Brain microvascular endothelial cell (primary cell): ENCODE measurements around the gene ZFHX3.

Source experiments
- DNase-seq: peaks from one replicate; pipeline ENCODE4 v3.0.0-alpha.2; 2020
- H3K27ac ChIP-seq: fragments of 250-450 bp; sonication (Bioruptor Pico); 2 replicates; pipeline ENCODE4 v1.5.1; 2020; ENCODE audit warnings: mild to moderate bottlenecking, moderate library complexity
- H3K27me3 ChIP-seq: fragments of 250-450 bp; sonication (Bioruptor Pico); replicated peaks from 2 replicates; pipeline ENCODE4 v1.5.1; 2020; ENCODE audit warnings: mild to moderate bottlenecking
- H3K36me3 ChIP-seq: fragments of 250-450 bp; sonication (Bioruptor Pico); replicated peaks from 2 replicates; pipeline ENCODE4 v1.5.1; 2020; ENCODE audit warnings: mild to moderate bottlenecking
- H3K4me3 ChIP-seq: 2 replicates; pipeline ENCODE4 v1.5.1; 2011; ENCODE audit warnings: low read depth, mild to moderate bottlenecking, control low read depth, low read length, moderate library complexity
- CTCF ChIP-seq: IDR thresholded peaks from 2 replicates; pipeline ENCODE4 v1.5.1; 2011; ENCODE audit warnings: low read depth, mild to moderate bottlenecking, moderate library complexity, low read length, control low read depth, inconsistent platforms; ENCODE audit errors: missing control alignments
- in situ Hi-C: cut with HindIII; loops from 2 replicates; pipeline ENCODE4 v1.10.0; 2017; ENCODE audit warnings: low sequenced_read_pairs, low pct_ligation_motif_present

Gene ZFHX3

GRCh38 chr16:72814226-72814625 lies 233.7 kb downstream of the ZFHX3 start:
- Histone ChIP-seq H3K27ac (no peak overlapping the region), H3K36me3 (peaks cover 13% of the 10 kb centered on the region), H3K27me3 (no peaks in the 10 kb centered on the region), H3K4me3 (no peak overlapping the region)
- DNase-seq: no peak
- TF ChIP-seq CTCF: no peak
- in situ Hi-C loops: no loop called here

GRCh38 chr16:72812672-72813071 lies 235.3 kb downstream of the ZFHX3 start:
- H3K36me3 ChIP-seq: peaks cover 14% of the 10 kb centered on the region
- no peak overlapping the region for H3K4me3 ChIP-seq
- no peak for TF ChIP-seq CTCF
- DNase-seq: no peak
- H3K27ac ChIP-seq: no peak overlapping the region
- in situ Hi-C loops: no loop called here
- H3K27me3 ChIP-seq: no peaks in the 10 kb centered on the region

GRCh38 chr16:72811876-72812275 lies 236.1 kb downstream of the ZFHX3 start:
- in situ Hi-C loops: no loop called here
- no peak for DNase-seq
- Histone ChIP-seq H3K36me3 (peaks cover 14% of the 10 kb centered on the region), H3K27me3 (no peaks in the 10 kb centered on the region), H3K4me3 (no peak overlapping the region), H3K27ac (no peak overlapping the region)
- TF ChIP-seq CTCF: no peak

GRCh38 chr16:72811188-72811720 lies 236.7 kb downstream of the ZFHX3 start:
- Histone ChIP-seq H3K27ac (no peak overlapping the region), H3K27me3 (no peaks in the 10 kb centered on the region), H3K4me3 (no peak overlapping the region), H3K36me3 (peaks cover 14% of the 10 kb centered on the region)
- in situ Hi-C loops: no loop called here
- DNase-seq: no peak
- TF ChIP-seq CTCF: no peak

- in situ Hi-C loops: no loop called here
- no peaks in the 10 kb centered on the region for H3K27me3 ChIP-seq
- DNase-seq: no peak
- H3K4me3 ChIP-seq: no peak overlapping the region
- no peak overlapping the region for H3K27ac ChIP-seq
- no peak for TF ChIP-seq CTCF
- H3K36me3 ChIP-seq: peaks cover 14% of the 10 kb centered on the region
Measured at GRCh38 chr16:72810480-72810879, 237.4 kb downstream of the ZFHX3 start.

GRCh38 chr16:72809446-72809845 lies 238.5 kb downstream of the ZFHX3 start:
- in situ Hi-C loops: no loop called here
- Histone ChIP-seq H3K36me3 (peaks cover 14% of the 10 kb centered on the region), H3K27ac (no peak overlapping the region), H3K27me3 (no peaks in the 10 kb centered on the region), H3K4me3 (no peak overlapping the region)
- no peak for TF ChIP-seq CTCF
- DNase-seq: no peak
